CD4-positive, alpha-beta T cell (primary cell): ENCODE data around the gene EPG5. TPM values are rescaled to one million over a fixed set of nuclear protein-coding genes. Genes with fewer than 3 reads are reported as not detected.

Experiments
- ATAC-seq: fragments of 200-7000 bp; cut with Tn5 transposase; one replicate; pipeline ENCODE4 v1.10.0; 2022; ENCODE audit warnings: mild to moderate bottlenecking; ENCODE audit not compliant: poor library complexity
- CTCF ChIA-PET: fragments of 350-600 bp; sonication (Branson Sonifier 250); formaldehyde crosslinking; loops from one replicate; lab custom pipeline; 2021; ENCODE audit warnings: antibody characterized with exemption, inconsistent platforms; lab: Charles Lee
- POLR2A ChIA-PET: fragments of 350-600 bp; sonication (Branson Sonifier 250); formaldehyde crosslinking; loops from one replicate; lab custom pipeline; 2021; ENCODE audit warnings: antibody characterized with exemption, inconsistent platforms; lab: Charles Lee
- DNase-seq, 14 experiments: peaks; one replicate each; pipeline ENCODE4 v3.0.0-alpha.2; 2013 to 2020; ENCODE audit warnings: mixed read lengths in 2 of 14
- H3K27ac ChIP-seq, 2 donors: one replicate each; pipeline versions ENCODE4 v1.5.1 to v1.7.0; 2013; ENCODE audit warnings: low read length in 2 of 2, low read depth in 1 of 2, mild to moderate bottlenecking in 1 of 2
- H3K27me3 ChIP-seq, 2 experiments: 1 replicate in 1 of 2; 2 replicates in 1 of 2; pipeline versions ENCODE4 v1.6.1 to v1.7.0; 2013; ENCODE audit warnings: low read length in 2 of 2, control low read depth in 1 of 2, mild to moderate bottlenecking in 1 of 2, moderate library complexity in 1 of 2; ENCODE audit not compliant: insufficient read depth in 2 of 2, control insufficient read depth in 1 of 2
- H3K36me3 ChIP-seq: one replicate; pipeline ENCODE4 v1.6.1; 2013; ENCODE audit warnings: low read length, control low read depth; ENCODE audit not compliant: insufficient read depth
- H3K4me1 ChIP-seq: one replicate; pipeline ENCODE4 v1.6.1; 2013; ENCODE audit warnings: low read length, control low read depth; ENCODE audit not compliant: insufficient read depth
- H3K4me3 ChIP-seq: one replicate; pipeline ENCODE4 v1.5.1; 2013; ENCODE audit warnings: mild to moderate bottlenecking, low read length, moderate library complexity
- H3K9me3 ChIP-seq, 2 experiments: 1 replicate in 1 of 2; 2 replicates in 1 of 2; pipeline versions ENCODE4 v1.6.1 to v1.7.0; 2013; ENCODE audit warnings: low read length in 2 of 2, mild to moderate bottlenecking in 2 of 2, control low read depth in 1 of 2, moderate library complexity in 1 of 2; ENCODE audit not compliant: control insufficient read depth in 1 of 2, insufficient read depth in 1 of 2
- H3K27ac Mint-ChIP-seq: one replicate; pipeline ENCODE4 v1.8.0; 2020; ENCODE audit warnings: mixed read lengths
- H3K27me3 Mint-ChIP-seq: one replicate; pipeline ENCODE4 v1.8.0; 2021; ENCODE audit warnings: mixed read lengths
- H3K36me3 Mint-ChIP-seq: one replicate; pipeline ENCODE4 v1.8.0; 2021; ENCODE audit warnings: low read depth, mixed read lengths
- H3K4me1 Mint-ChIP-seq: one replicate; pipeline ENCODE4 v1.8.0; 2021; ENCODE audit warnings: low read depth, mixed read lengths
- H3K4me3 Mint-ChIP-seq: one replicate; pipeline ENCODE4 v1.8.0; 2020; ENCODE audit warnings: mild to moderate bottlenecking, mixed read lengths
- H3K9me3 Mint-ChIP-seq: one replicate; pipeline ENCODE4 v1.8.0; 2020; ENCODE audit warnings: mixed read lengths
- CTCF ChIP-seq: fragments of 200-600 bp; IDR thresholded peaks from one replicate; pipeline ENCODE4 v1.8.0; 2022; ENCODE audit warnings: antibody characterized with exemption, mild to moderate bottlenecking
- intact Hi-C, 2 experiments: fragments of 100-400 bp; cut with DNase I in 1 of 2; cut with micrococcal nuclease in 1 of 2; formaldehyde crosslinking; loops; one replicate each; pipeline versions ENCODE4 v1.15.1 to v1.9.0; 2023 to 2025; cut with DNase I, micrococcal nuclease
- total RNA-seq, 174 experiments: library from RNA in 2 of 174; stranded (reverse) in 2 of 174; gene quantifications; one replicate each; pipeline ENCODE4 v1.2.3 and lab custom pipeline; 2021 to 2026

EPG5 gene
- total RNA-seq, 2 experiments from 2014 or later, result 25.3 to 26.9 TPM

GRCh38 chr18:45841060-45841764, 125.9 kb downstream of the EPG5 start:
- H3K27ac ChIP-seq, result no peak overlapping the region
- H3K36me3 ChIP-seq, result no peaks in the 10 kb centered on the region
- DNase-seq, result no peak
- H3K27me3 Mint-ChIP-seq, result peaks cover 38% of the 10 kb centered on the region
- H3K9me3 Mint-ChIP-seq, result no peaks in the 10 kb centered on the region
- no peaks in the 10 kb centered on the region for H3K36me3 Mint-ChIP-seq
- peaks cover 25 to 27% of the 10 kb centered on the region in 2 experiments for H3K27me3 ChIP-seq
- no peak overlapping the region for H3K27ac Mint-ChIP-seq
- no peak overlapping the region for H3K4me3 Mint-ChIP-seq
- intact Hi-C loops, result no loop called here
- no peak for TF ChIP-seq CTCF
- no peak for ATAC-seq
- POLR2A ChIA-PET, result no interaction called here
- peaks cover 18% of the 10 kb centered on the region for H3K4me1 Mint-ChIP-seq
- peaks cover 24% of the 10 kb centered on the region for H3K4me1 ChIP-seq
- no peak overlapping the region for H3K4me3 ChIP-seq
- H3K9me3 ChIP-seq, result no peaks in the 10 kb centered on the region
- CTCF ChIA-PET, result no interaction called here

GRCh38 chr18:45839414-45840395, 127.4 kb downstream of the EPG5 start:
- H3K27ac Mint-ChIP-seq, result no peak overlapping the region
- peak overlapping the region; percentile 61 for H3K4me3 Mint-ChIP-seq
- ChIA-PET CTCF (no interaction called here), POLR2A (interaction anchor here (0.6 kb wide), 1 partner anchor 50 kb away, joined by 3 read pairs; no protein-coding TSS in a partner anchor)
- H3K27me3 ChIP-seq, result peaks cover 29 to 32% of the 10 kb centered on the region in 2 experiments
- no peak overlapping the region for H3K4me3 ChIP-seq
- peaks cover 14% of the 10 kb centered on the region for H3K4me1 Mint-ChIP-seq
- DNase-seq, result peak in 6 of 14 experiments; percentile 13 to 66 (median 28)
- H3K9me3 ChIP-seq, result no peaks in the 10 kb centered on the region
- H3K4me1 ChIP-seq, result peaks cover 24% of the 10 kb centered on the region
- ATAC-seq, result peak; percentile 81
- no peaks in the 10 kb centered on the region for H3K36me3 Mint-ChIP-seq
- intact Hi-C loops, result loop anchor here (2.0 to 5.0 kb wide), 2 partner anchors 147 to 175 kb away; no protein-coding TSS in a partner anchor
- peak; percentile 17 for TF ChIP-seq CTCF
- peaks cover 53% of the 10 kb centered on the region for H3K27me3 Mint-ChIP-seq
- no peaks in the 10 kb centered on the region for H3K36me3 ChIP-seq
- no peak overlapping the region for H3K27ac ChIP-seq
- H3K9me3 Mint-ChIP-seq, result no peaks in the 10 kb centered on the region

GRCh38 chr18:45838302-45839070, 128.6 kb downstream of the EPG5 start:
- H3K9me3 Mint-ChIP-seq, result no peaks in the 10 kb centered on the region
- Histone ChIP-seq H3K9me3 (no peaks in the 10 kb centered on the region), H3K27ac (no peak overlapping the region), H3K36me3 (no peaks in the 10 kb centered on the region), H3K4me3 (no peak overlapping the region), H3K27me3 (peaks cover 29 to 32% of the 10 kb centered on the region in 2 experiments), H3K4me1 (peaks cover 24% of the 10 kb centered on the region)
- peaks cover 65% of the 10 kb centered on the region for H3K27me3 Mint-ChIP-seq
- ChIA-PET CTCF (no interaction called here), POLR2A (no interaction called here)
- H3K4me1 Mint-ChIP-seq, result peaks cover 13% of the 10 kb centered on the region
- no peak for TF ChIP-seq CTCF
- ATAC-seq (no peak), DNase-seq (no peak)
- intact Hi-C loops, result loop anchor here (2.0 to 5.0 kb wide), 2 partner anchors 146 to 174 kb away; no protein-coding TSS in a partner anchor
- H3K27ac Mint-ChIP-seq, result no peak overlapping the region
- H3K36me3 Mint-ChIP-seq, result no peaks in the 10 kb centered on the region
- peak overlapping the region; percentile 75 for H3K4me3 Mint-ChIP-seq
